ENCODE results near the gene NR2C2. TPM values are rescaled to one million over a fixed set of nuclear protein-coding genes. Genes with fewer than 3 reads are reported as not detected.

Gene NR2C2
- total RNA-seq, 1 donor from 2014 or later, result 43.6 TPM

- Mint-ChIP-seq H3K27me3 (peaks cover 8% of the 10 kb centered on the region), H3K4me3 (no peak overlapping the region), H3K27ac (no peak overlapping the region), H3K36me3 (no peaks in the 10 kb centered on the region), H3K9me3 (peaks cover 9% of the 10 kb centered on the region), H3K4me1 (ENCODE audit: unreplicated experiment) (no peaks in the 10 kb centered on the region)
- no peak for DNase-seq (ENCODE audit: extremely low spot score, unreplicated experiment)
- no peak for TF ChIP-seq CTCF (conservative IDR thresholded peaks at IDR 0.05)
These were observed 42.2 kb upstream of the NR2C2 start for GRCh38 chr3:14905055-14905657.

GRCh38 chr3:14906355-14906971 lies 40.9 kb upstream of the NR2C2 start:
- no peak overlapping the region for H3K27ac Mint-ChIP-seq
- no peak for DNase-seq (ENCODE audit: extremely low spot score, unreplicated experiment)
- no peaks in the 10 kb centered on the region for H3K4me1 Mint-ChIP-seq (ENCODE audit: unreplicated experiment)
- peaks cover 9% of the 10 kb centered on the region for H3K9me3 Mint-ChIP-seq
- peaks cover 4% of the 10 kb centered on the region for H3K27me3 Mint-ChIP-seq
- no peak for TF ChIP-seq CTCF (conservative IDR thresholded peaks at IDR 0.05)
- H3K4me3 Mint-ChIP-seq, result no peak overlapping the region
- H3K36me3 Mint-ChIP-seq, result no peaks in the 10 kb centered on the region

- Mint-ChIP-seq H3K27ac (no peak overlapping the region), H3K36me3 (no peaks in the 10 kb centered on the region), H3K4me1 (ENCODE audit: unreplicated experiment) (no peaks in the 10 kb centered on the region), H3K9me3 (peaks cover 9% of the 10 kb centered on the region), H3K4me3 (no peak overlapping the region), H3K27me3 (peaks cover 5% of the 10 kb centered on the region)
- no peak for TF ChIP-seq CTCF (conservative IDR thresholded peaks at IDR 0.05)
- DNase-seq (ENCODE audit: extremely low spot score, unreplicated experiment), result no peak
These were observed 40.1 kb upstream of the NR2C2 start for GRCh38 chr3:14907043-14907966.

- no peaks in the 10 kb centered on the region for H3K36me3 Mint-ChIP-seq
- no peak for DNase-seq (ENCODE audit: extremely low spot score, unreplicated experiment)
- H3K27ac Mint-ChIP-seq, result no peak overlapping the region
- H3K27me3 Mint-ChIP-seq, result peaks cover 16% of the 10 kb centered on the region
- peaks cover 9% of the 10 kb centered on the region for H3K9me3 Mint-ChIP-seq
- H3K4me1 Mint-ChIP-seq (ENCODE audit: unreplicated experiment), result no peaks in the 10 kb centered on the region
- no peak overlapping the region for H3K4me3 Mint-ChIP-seq
- TF ChIP-seq CTCF (conservative IDR thresholded peaks at IDR 0.05), result no peak
These were observed 38.1 kb upstream of the NR2C2 start for GRCh38 chr3:14909250-14909649.

GRCh38 chr3:14911651-14912050 lies 35.7 kb upstream of the NR2C2 start:
- H3K36me3 Mint-ChIP-seq, result no peaks in the 10 kb centered on the region
- DNase-seq (ENCODE audit: extremely low spot score, unreplicated experiment), result no peak
- no peak overlapping the region for H3K27ac Mint-ChIP-seq
- H3K9me3 Mint-ChIP-seq, result no peaks in the 10 kb centered on the region
- peaks cover 20% of the 10 kb centered on the region for H3K27me3 Mint-ChIP-seq
- no peak overlapping the region for H3K4me3 Mint-ChIP-seq
- no peaks in the 10 kb centered on the region for H3K4me1 Mint-ChIP-seq (ENCODE audit: unreplicated experiment)
- TF ChIP-seq CTCF (conservative IDR thresholded peaks at IDR 0.05), result no peak

Measured in type B pancreatic cell (in vitro differentiated cells).